Panc1 (cell line): ENCODE measurements around the gene TGFB1I1.

Experiments
- TCF7L2 ChIP-seq: IDR thresholded peaks from 2 replicates; pipeline ENCODE4 v1.6.1; 2011; ENCODE audit warnings: mild to moderate bottlenecking, low read depth, low read length, inconsistent platforms
- TF ChIP-seq, protein P1 (sequence below): fragments of 450-650 bp; IDR thresholded peaks from 2 replicates; pipeline ENCODE4 v1.5.1; 2017; ENCODE audit warnings: mild to moderate bottlenecking

GRCh38 chr16:31471241-31471874 lies 594 bp upstream of the TGFB1I1 start:
- TF ChIP-seq, protein P1, sequence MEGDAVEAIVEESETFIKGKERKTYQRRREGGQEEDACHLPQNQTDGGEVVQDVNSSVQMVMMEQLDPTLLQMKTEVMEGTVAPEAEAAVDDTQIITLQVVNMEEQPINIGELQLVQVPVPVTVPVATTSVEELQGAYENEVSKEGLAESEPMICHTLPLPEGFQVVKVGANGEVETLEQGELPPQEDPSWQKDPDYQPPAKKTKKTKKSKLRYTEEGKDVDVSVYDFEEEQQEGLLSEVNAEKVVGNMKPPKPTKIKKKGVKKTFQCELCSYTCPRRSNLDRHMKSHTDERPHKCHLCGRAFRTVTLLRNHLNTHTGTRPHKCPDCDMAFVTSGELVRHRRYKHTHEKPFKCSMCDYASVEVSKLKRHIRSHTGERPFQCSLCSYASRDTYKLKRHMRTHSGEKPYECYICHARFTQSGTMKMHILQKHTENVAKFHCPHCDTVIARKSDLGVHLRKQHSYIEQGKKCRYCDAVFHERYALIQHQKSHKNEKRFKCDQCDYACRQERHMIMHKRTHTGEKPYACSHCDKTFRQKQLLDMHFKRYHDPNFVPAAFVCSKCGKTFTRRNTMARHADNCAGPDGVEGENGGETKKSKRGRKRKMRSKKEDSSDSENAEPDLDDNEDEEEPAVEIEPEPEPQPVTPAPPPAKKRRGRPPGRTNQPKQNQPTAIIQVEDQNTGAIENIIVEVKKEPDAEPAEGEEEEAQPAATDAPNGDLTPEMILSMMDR, result no peak
- TF ChIP-seq TCF7L2, result no peak
